ENCODE results near the gene SPTBN1.

The SPTBN1 gene

DNA sequence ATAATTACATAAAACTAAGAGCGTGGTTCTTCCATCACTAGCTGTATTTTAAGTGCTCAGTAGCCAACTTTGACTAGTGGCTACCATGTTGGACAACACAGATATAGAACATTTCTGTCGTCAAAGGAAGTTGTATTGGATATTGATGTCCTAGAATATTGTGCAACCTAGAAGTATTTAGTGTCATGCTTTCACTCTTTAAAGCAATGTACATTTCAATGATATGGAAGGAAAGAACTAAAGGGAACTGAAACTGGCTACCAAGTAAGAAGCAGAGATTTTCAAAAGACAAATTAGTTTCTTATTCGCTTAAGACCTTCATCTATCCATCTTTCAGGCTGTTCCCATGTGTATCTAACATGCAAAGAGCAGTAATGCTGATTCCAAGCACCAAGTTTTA is 182.0 kb downstream of the SPTBN1 start:
- no peak for DNase-seq

GRCh38 chr2:54638774-54639187 is 182.7 kb downstream of the SPTBN1 start:
- DNase-seq: no peak

GRCh38 chr2:54639609-54640008 is 183.5 kb downstream of the SPTBN1 start:
- no peak for DNase-seq

DNA sequence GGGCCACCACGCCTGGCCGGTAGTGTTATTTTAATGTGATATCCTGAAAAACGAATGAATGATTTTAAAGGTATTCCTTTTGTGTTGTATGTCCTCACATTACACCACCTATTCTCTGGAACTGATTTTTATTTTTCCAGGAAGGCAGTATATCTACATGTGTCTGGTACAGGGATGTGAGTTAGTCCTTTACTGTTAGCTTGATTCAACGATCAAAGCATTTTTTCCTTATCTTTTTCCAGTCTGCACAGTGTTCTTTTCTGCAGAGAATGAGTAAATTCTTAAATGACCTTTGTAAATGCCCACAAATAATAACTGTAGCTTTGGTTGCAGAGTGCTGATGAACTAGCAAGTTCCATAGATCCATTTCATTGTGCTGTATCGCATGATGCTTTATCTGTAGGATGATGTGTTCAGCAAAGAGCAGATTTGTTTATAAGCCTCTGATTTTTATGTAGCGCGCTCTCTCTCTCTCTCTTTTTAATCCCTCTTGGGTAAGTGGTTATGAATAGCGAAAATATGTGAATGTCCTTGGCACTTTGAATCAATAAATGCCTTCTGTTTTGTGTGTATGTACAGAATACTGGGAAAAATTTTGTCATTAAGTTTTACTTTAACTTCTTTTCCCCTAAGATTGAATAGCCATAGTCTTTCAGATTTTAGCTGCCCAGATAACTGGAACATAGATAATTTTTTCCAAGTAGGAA is 184.9 kb downstream of the SPTBN1 start:
- DNase-seq: no peak

- no peak for DNase-seq
Measured at GRCh38 chr2:54641988-54642387, 185.9 kb downstream of the SPTBN1 start.

GRCh38 chr2:54642677-54643430 is 186.7 kb downstream of the SPTBN1 start:
- no peak for DNase-seq

- no peak for DNase-seq
Measured at GRCh38 chr2:54644236-54644635, 188.1 kb downstream of the SPTBN1 start.

DNA sequence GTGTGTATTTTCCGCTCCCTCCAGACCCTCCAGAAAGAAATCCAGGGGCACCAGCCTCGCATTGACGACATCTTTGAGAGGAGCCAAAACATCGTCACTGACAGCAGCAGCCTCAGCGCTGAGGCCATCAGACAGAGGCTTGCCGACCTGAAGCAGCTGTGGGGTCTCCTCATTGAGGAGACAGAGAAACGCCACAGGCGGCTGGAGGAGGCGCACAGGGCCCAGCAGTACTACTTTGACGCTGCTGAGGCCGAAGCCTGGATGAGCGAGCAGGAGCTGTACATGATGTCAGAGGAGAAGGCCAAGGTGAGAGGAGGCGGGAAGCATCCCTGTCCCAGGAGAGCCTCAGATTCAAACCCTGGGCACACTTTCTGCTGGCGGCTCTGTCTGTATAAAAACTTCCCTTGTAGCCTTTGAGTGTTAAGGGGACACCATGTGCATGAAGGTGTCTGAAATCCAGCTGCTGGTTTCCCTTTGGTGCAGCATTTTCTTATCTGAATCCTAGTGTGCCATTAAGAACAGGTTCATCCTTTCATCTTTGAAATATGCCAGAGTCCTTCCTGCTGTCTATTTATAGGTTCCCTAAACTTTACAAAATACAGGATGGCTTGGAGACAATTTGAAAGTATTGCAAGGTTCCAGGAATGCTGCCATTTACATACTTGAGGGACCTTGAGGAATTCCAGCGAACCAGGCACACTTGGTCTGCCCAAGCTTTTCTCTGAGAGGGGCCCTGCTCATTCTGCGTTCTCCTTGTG is 190.2 kb downstream of the SPTBN1 start:
- no peak for DNase-seq

GRCh38 chr2:54648256-54648655 is 192.1 kb downstream of the SPTBN1 start:
- no peak for DNase-seq

DNA sequence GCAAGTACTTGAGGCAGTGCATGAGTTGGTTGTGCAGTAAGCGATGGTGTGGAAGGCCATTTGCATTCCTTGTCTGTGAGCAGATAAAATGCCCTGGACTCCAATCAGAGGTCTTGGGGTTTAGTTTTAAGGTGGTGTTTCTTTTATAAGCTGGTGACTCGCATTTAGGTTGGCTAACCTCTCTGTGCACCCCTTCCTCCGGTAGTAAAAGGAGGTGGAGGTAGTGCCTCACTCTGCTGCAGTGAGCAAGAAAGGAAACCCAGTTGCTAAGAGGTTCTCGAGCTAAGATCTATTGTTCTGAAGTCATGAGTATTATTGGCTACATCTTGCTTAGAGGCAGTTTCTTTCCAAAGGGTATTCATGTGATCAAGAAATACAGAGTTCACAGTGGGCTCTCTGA is 193.1 kb downstream of the SPTBN1 start:
- DNase-seq: no peak

DNA sequence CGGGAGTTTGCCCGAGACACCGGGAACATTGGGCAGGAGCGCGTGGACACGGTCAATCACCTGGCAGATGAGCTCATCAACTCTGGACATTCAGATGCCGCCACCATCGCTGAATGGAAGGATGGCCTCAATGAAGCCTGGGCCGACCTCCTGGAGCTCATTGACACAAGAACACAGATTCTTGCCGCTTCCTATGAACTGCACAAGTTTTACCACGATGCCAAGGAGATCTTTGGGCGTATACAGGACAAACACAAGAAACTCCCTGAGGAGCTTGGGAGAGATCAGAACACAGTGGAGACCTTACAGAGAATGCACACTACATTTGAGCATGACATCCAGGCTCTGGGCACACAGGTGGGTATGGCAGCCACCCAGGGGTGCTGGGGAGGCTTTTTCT is 193.5 kb downstream of the SPTBN1 start:
- no peak for DNase-seq

GRCh38 chr2:54650612-54651011 is 194.5 kb downstream of the SPTBN1 start:
- no peak for DNase-seq

DNA sequence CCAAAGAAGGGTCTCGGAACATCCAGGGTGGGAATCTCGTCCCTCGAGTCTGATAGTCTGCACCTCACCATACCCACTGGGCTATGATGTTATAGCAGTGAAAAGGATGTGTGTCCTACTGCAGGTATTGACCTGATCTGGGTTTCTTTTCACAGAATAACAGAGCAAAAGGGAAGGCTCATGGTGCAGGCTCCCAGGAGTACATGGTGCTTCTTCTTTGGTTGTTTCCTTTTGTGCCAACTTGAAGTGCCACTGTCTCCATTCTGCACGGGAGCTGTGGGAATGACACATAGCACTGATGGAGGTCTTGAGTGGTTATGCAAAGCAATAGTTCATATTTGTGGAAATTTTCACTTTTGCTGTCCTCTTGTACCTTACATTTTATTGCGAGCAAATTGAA is 195.2 kb downstream of the SPTBN1 start:
- no peak for DNase-seq

- no peak for DNase-seq
Measured at GRCh38 chr2:54652540-54652939, 196.4 kb downstream of the SPTBN1 start.

DNA sequence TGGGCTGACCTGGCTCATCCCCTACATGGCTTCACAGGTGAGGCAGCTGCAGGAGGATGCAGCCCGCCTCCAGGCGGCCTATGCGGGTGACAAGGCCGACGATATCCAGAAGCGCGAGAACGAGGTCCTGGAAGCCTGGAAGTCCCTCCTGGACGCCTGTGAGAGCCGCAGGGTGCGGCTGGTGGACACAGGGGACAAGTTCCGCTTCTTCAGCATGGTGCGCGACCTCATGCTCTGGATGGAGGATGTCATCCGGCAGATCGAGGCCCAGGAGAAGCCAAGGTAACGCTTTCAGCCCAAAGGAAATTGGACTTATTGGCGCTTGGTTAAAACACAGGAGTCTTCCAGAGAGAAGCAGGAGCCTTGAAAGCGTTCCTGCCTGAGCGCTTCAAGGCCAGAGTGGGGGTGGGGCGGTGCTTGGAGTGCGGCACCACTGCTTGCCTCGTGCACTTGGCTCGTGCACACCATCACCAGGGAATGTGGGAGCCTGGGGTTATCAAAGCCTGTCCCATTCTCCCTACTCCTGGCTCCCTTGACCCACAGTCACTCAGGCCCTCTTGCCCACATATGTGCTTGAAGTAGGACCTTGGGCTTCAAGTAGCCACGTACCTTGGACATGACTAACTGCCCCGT is 197.6 kb downstream of the SPTBN1 start:
- no peak for DNase-seq

GRCh38 chr2:54655046-54655809 is 199.1 kb downstream of the SPTBN1 start:
- DNase-seq: no peak

- no peak for DNase-seq
Measured at GRCh38 chr2:54656863-54657262, 200.7 kb downstream of the SPTBN1 start.

GRCh38 chr2:54657664-54658083 is 201.5 kb downstream of the SPTBN1 start:
- peak; percentile 50 for DNase-seq

DNA sequence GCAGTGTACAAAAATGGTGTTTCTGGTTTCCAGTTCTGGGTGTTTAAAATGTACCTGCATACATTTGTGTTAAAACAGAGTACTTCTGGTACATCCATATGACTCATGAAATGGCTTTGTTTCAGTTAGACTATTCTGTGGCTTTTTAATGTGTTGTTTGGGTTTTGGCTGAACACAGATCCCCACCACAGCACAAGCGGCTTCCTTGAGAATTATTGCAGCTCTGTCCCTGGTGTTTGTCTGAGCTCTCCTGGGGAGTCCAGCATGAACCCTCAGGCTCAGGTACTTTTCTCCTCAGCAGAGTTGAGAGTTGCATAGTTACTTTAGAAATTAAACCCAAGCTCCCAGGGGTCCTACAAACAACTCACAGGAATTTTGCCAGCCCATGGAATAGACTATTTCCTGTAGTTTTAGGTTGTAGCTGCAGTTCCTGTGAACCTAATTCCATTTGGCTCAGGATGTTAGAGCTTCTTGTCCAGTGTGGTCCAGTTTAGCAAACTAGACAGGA is 202.5 kb downstream of the SPTBN1 start:
- no peak for DNase-seq

DNA sequence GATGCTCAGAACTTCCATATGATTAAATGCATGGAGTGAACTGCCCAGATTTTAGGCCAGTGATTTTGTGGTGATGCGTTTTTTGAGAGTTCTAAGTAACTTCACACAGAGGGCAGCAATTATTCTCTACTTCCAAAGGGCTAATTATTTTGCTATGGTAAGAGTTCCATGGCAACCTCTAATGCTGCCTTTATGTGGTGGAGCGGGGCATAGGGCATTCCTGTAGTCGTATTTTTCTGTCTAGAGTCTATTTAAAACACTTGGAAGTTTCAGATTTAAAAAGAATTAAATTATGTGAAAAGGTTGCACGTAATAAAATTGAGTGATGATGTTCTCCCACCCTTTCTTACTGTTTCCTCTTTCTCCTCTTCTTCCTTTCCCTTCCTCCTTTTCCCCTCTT is 203.4 kb downstream of the SPTBN1 start:
- no peak for DNase-seq

- no peak for DNase-seq
Measured at GRCh38 chr2:54660752-54661151, 204.6 kb downstream of the SPTBN1 start.

DNA sequence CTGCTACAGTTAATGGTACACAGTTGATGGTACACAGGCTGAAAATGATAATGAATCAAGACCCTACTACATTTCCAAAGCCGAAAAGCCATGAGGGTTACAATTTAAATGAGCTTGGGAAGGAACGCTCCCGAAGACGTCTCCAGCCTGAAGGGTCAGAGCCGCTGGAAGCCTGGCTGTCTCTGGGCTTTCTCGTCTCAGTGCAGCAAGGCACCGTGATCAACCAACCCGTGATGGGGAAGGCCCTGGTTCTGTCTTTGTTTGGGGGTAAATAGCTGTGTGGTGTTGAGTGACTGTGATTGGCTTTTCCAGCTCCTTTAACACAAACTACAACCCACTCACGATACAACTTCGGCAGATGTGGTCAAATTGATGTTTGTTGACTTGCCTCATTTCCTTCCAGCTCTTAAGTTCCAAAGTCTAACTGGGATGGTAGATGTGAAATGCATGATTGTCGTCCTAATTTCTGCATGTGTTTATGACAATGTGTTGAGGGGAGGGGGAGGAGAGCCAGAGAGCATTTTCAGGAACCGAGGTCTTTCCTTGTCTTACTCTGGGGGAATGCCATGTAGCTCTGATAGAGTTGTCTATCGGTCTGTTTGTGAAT is 207.4 kb downstream of the SPTBN1 start:
- no peak for DNase-seq
